ENCODE measurements around the gene MRI1. TPM values are rescaled to one million over a fixed set of nuclear protein-coding genes. Genes with fewer than 3 reads are reported as not detected.

Gene MRI1
- total RNA-seq, 1 experiment from 2014 or later: 19.6 TPM

DNA sequence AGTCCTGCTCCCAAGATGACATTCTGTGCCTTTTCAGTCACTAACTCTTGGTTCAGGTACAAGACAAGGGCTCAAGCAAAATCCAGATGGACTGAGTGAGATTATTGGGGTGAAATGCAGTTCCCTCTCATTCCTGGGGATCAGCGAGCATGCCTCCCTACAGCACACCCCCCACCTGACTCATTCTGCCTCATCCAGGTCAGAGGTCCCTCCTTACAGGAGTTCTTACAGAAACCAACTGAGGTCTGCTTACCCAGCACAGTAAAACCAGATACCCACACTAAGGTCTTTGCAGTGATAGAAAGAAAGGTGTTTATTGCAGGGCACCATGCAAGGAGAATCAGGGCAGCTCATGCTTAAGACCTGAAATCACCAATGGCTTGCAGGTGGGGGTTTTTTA lies 21.6 kb upstream of the MRI1 start:
- Histone ChIP-seq H4K20me1 (ENCODE audit: insufficient read depth) (no peaks in the 10 kb centered on the region), H3K4me2 (ENCODE audit: low read length) (peak overlapping the region; percentile 22), H3K36me3 (ENCODE audit: control insufficient read depth in 1 of 2, insufficient read depth in 2 of 2, low read length in 2 of 2) (peaks cover 0 to 9% of the 10 kb centered on the region in 2 experiments; a peak in 1 of 4 replicates), H3K27me3 (ENCODE audit: insufficient read depth, low read length) (no peaks in the 10 kb centered on the region), H3K79me2 (ENCODE audit: insufficient read depth, low read length) (no peaks in the 10 kb centered on the region), H3K4me1 (ENCODE audit: control insufficient read depth in 1 of 2, insufficient read depth in 2 of 2, low read length in 2 of 2) (peaks cover 0 to 15% of the 10 kb centered on the region in 2 experiments; a peak in 2 of 4 replicates), H3K9ac (ENCODE audit: low read length) (no peak overlapping the region), H3K9me2 (ENCODE audit: insufficient read depth) (no peaks in the 10 kb centered on the region), H3K4me3 (replicated peaks in 1 of 2; ENCODE audit: low read depth in 1 of 2, low read length in 2 of 2) (no peak overlapping the region), H3K9me3 (ENCODE audit: control insufficient read depth in 1 of 2, insufficient read depth in 1 of 2, low read depth in 1 of 2, low read length in 2 of 2) (peaks cover 0 to 5% of the 10 kb centered on the region in 2 experiments; a peak in 1 of 4 replicates), H3K27ac (ENCODE audit: low read depth, low read length) (no peak overlapping the region), H2AFZ (ENCODE audit: low read depth, low read length, poor library complexity, severe bottlenecking) (no peak overlapping the region)
- no TSS peak for BruUV-seq (replicated peaks)
- ATAC-seq (no peak), DNase-seq (ENCODE audit: low read depth, low spot score) (no peak)
- POLR2A ChIA-PET: no interaction called here
- TF ChIP-seq, protein P1, sequence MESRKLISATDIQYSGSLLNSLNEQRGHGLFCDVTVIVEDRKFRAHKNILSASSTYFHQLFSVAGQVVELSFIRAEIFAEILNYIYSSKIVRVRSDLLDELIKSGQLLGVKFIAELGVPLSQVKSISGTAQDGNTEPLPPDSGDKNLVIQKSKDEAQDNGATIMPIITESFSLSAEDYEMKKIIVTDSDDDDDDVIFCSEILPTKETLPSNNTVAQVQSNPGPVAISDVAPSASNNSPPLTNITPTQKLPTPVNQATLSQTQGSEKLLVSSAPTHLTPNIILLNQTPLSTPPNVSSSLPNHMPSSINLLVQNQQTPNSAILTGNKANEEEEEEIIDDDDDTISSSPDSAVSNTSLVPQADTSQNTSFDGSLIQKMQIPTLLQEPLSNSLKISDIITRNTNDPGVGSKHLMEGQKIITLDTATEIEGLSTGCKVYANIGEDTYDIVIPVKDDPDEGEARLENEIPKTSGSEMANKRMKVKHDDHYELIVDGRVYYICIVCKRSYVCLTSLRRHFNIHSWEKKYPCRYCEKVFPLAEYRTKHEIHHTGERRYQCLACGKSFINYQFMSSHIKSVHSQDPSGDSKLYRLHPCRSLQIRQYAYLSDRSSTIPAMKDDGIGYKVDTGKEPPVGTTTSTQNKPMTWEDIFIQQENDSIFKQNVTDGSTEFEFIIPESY (IDR thresholded peaks at IDR 0.05; ENCODE audit: extremely low read depth, insufficient replicate concordance, low read length): no peak
- peak; percentile 17; the same call in 1 of the 2 replicates for TF ChIP-seq FOSL1 (IDR thresholded peaks at IDR 0.05; ENCODE audit: low read depth)
- CTCF ChIA-PET: no interaction called here
- RAD21 ChIA-PET (ENCODE audit: low non-redundant PET in 1 of 2, low total read pairs in 2 of 2, uncharacterized antibody in 2 of 2, unreplicated experiment in 2 of 2): no interaction called here
- intact Hi-C loops (cut with micrococcal nuclease): no loop called here

DNA sequence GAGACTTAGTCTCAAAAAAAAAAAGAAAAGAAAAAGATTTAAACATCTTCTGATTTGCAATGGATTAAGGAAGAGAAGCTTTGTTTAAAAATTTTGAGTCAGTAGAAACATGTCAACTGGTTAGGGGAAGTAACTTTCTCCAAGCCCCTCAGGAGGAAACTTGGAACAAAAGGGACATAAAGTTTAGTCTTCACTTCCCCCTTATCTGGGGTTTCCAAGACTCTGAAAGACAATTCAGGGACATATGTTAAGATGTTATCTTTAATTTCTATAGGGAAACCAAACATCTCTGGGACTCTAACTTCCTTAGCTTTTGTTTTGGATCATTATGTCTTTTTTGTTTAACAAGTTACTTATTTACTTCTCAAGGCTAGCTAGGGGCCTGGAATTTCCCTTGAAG lies 20.1 kb upstream of the MRI1 start:
- intact Hi-C loops (cut with micrococcal nuclease): no loop called here
- H3K27ac ChIP-seq (ENCODE audit: low read depth, low read length): no peak overlapping the region
- ChIA-PET CTCF (no interaction called here), RAD21 (ENCODE audit: low non-redundant PET in 1 of 2, low total read pairs in 2 of 2, uncharacterized antibody in 2 of 2, unreplicated experiment in 2 of 2) (no interaction called here), POLR2A (no interaction called here)
- BruUV-seq (replicated peaks): no TSS peak
- no peaks in the 10 kb centered on the region for H3K27me3 ChIP-seq (ENCODE audit: insufficient read depth, low read length)
- peaks cover 0 to 4% of the 10 kb centered on the region in 2 experiments; a peak in 1 of 4 replicates for H3K36me3 ChIP-seq (ENCODE audit: control insufficient read depth in 1 of 2, insufficient read depth in 2 of 2, low read length in 2 of 2)
- H3K4me1 ChIP-seq (ENCODE audit: control insufficient read depth in 1 of 2, insufficient read depth in 2 of 2, low read length in 2 of 2): peaks cover 2 to 23% of the 10 kb centered on the region in 2 experiments; a peak in 3 of 4 replicates
- no peak overlapping the region for H2AFZ ChIP-seq (ENCODE audit: low read depth, low read length, poor library complexity, severe bottlenecking)
- no peaks in the 10 kb centered on the region for H3K9me2 ChIP-seq (ENCODE audit: insufficient read depth)
- H3K9ac ChIP-seq (ENCODE audit: low read length): no peak overlapping the region
- H3K4me2 ChIP-seq (ENCODE audit: low read length): no peak overlapping the region
- peaks cover 0 to 5% of the 10 kb centered on the region in 2 experiments; a peak in 1 of 4 replicates for H3K9me3 ChIP-seq (ENCODE audit: control insufficient read depth in 1 of 2, insufficient read depth in 1 of 2, low read depth in 1 of 2, low read length in 2 of 2)
- H3K79me2 ChIP-seq (ENCODE audit: insufficient read depth, low read length): peaks cover 14% of the 10 kb centered on the region
- DNase-seq (ENCODE audit: low read depth, low spot score): no peak
- no peaks in the 10 kb centered on the region for H4K20me1 ChIP-seq (ENCODE audit: insufficient read depth)
- no peak for ATAC-seq
- H3K4me3 ChIP-seq (replicated peaks in 1 of 2; ENCODE audit: low read depth in 1 of 2, low read length in 2 of 2): no peak overlapping the region
- TF ChIP-seq SRF (IDR thresholded peaks at IDR 0.05; ENCODE audit: low read depth): no peak
- TF ChIP-seq, protein P2, sequence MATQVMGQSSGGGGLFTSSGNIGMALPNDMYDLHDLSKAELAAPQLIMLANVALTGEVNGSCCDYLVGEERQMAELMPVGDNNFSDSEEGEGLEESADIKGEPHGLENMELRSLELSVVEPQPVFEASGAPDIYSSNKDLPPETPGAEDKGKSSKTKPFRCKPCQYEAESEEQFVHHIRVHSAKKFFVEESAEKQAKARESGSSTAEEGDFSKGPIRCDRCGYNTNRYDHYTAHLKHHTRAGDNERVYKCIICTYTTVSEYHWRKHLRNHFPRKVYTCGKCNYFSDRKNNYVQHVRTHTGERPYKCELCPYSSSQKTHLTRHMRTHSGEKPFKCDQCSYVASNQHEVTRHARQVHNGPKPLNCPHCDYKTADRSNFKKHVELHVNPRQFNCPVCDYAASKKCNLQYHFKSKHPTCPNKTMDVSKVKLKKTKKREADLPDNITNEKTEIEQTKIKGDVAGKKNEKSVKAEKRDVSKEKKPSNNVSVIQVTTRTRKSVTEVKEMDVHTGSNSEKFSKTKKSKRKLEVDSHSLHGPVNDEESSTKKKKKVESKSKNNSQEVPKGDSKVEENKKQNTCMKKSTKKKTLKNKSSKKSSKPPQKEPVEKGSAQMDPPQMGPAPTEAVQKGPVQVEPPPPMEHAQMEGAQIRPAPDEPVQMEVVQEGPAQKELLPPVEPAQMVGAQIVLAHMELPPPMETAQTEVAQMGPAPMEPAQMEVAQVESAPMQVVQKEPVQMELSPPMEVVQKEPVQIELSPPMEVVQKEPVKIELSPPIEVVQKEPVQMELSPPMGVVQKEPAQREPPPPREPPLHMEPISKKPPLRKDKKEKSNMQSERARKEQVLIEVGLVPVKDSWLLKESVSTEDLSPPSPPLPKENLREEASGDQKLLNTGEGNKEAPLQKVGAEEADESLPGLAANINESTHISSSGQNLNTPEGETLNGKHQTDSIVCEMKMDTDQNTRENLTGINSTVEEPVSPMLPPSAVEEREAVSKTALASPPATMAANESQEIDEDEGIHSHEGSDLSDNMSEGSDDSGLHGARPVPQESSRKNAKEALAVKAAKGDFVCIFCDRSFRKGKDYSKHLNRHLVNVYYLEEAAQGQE (IDR thresholded peaks at IDR 0.05; ENCODE audit: low read depth): no peak
- TF ChIP-seq ELF1 (IDR thresholded peaks at IDR 0.05; ENCODE audit: borderline replicate concordance, low read depth): no peak
- TF ChIP-seq EZH2 (IDR thresholded peaks at IDR 0.05): no peak
- no peak for TF ChIP-seq TCF7L2 (IDR thresholded peaks at IDR 0.05; ENCODE audit: borderline replicate concordance, extremely low read depth, insufficient read depth, insufficient read length)
- TF ChIP-seq YY1 (IDR thresholded peaks at IDR 0.05; ENCODE audit: extremely low read depth, insufficient replicate concordance, low read depth, low read length): no peak
- no peak for TF ChIP-seq CBX3 (IDR thresholded peaks at IDR 0.05; ENCODE audit: low read depth)
- TF ChIP-seq RAD21 (IDR thresholded peaks at IDR 0.05; ENCODE audit: low read depth): no peak
- no peak for TF ChIP-seq SP1 (IDR thresholded peaks at IDR 0.05; ENCODE audit: low read depth)
- no peak for TF ChIP-seq POLR2A (IDR thresholded peaks at IDR 0.05; ENCODE audit: borderline replicate concordance, extremely low read depth, insufficient read depth, insufficient read length)
- TF ChIP-seq, protein P3, sequence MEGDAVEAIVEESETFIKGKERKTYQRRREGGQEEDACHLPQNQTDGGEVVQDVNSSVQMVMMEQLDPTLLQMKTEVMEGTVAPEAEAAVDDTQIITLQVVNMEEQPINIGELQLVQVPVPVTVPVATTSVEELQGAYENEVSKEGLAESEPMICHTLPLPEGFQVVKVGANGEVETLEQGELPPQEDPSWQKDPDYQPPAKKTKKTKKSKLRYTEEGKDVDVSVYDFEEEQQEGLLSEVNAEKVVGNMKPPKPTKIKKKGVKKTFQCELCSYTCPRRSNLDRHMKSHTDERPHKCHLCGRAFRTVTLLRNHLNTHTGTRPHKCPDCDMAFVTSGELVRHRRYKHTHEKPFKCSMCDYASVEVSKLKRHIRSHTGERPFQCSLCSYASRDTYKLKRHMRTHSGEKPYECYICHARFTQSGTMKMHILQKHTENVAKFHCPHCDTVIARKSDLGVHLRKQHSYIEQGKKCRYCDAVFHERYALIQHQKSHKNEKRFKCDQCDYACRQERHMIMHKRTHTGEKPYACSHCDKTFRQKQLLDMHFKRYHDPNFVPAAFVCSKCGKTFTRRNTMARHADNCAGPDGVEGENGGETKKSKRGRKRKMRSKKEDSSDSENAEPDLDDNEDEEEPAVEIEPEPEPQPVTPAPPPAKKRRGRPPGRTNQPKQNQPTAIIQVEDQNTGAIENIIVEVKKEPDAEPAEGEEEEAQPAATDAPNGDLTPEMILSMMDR (IDR thresholded peaks at IDR 0.05 in 2 of 3, conservative IDR thresholded peaks at IDR 0.05 in 1 of 3; ENCODE audit: borderline replicate concordance in 1 of 3, insufficient read depth in 1 of 3, low read depth in 2 of 3, low read length in 2 of 3): no peak
